Prostate gland (tissue), 2 donors: ENCODE data around the gene EFNA2.

Experiments used
- CTCF ChIP-seq, 4 experiments: fragments of 200-600 bp in 2 of 4; fragments of 450-650 bp in 2 of 4; sonication (generic) in 2 of 4; IDR thresholded peaks; 1 replicate in 3 of 4; 2 replicates in 1 of 4; pipeline ENCODE4 v1.5.1; 2016 to 2019; ENCODE audit warnings: antibody characterized with exemption in 4 of 4, mild to moderate bottlenecking in 2 of 4, moderate library complexity in 2 of 4
- POLR2A ChIP-seq: fragments of 450-650 bp; IDR thresholded peaks from one replicate; pipeline ENCODE4 v1.6.1; 2016; ENCODE audit warnings: antibody characterized with exemption, mild to moderate bottlenecking
- POLR2AphosphoS5 ChIP-seq: sonication (generic); formaldehyde crosslinking; IDR thresholded peaks from one replicate; pipeline ENCODE4 v1.6.1; 2017; ENCODE audit warnings: antibody characterized with exemption

- no peak for TF ChIP-seq CTCF (IDR thresholded peaks at IDR 0.05)
- TF ChIP-seq POLR2A: no peak
- TF ChIP-seq POLR2AphosphoS5: no peak
Observed at GRCh38 chr19:1267477-1268225, 18.0 kb upstream of the EFNA2 start.
